Measurements from ENCODE around the gene IPO4. TPM values are rescaled to one million over a fixed set of nuclear protein-coding genes. Genes with fewer than 3 reads are reported as not detected.

IPO4 gene
- total and polyA plus RNA-seq, 2 of the 8 experiments (the other 6 are each of a cell fraction or from before 2014, with no cell fraction given), result 55.5 to 108 TPM

DNA sequence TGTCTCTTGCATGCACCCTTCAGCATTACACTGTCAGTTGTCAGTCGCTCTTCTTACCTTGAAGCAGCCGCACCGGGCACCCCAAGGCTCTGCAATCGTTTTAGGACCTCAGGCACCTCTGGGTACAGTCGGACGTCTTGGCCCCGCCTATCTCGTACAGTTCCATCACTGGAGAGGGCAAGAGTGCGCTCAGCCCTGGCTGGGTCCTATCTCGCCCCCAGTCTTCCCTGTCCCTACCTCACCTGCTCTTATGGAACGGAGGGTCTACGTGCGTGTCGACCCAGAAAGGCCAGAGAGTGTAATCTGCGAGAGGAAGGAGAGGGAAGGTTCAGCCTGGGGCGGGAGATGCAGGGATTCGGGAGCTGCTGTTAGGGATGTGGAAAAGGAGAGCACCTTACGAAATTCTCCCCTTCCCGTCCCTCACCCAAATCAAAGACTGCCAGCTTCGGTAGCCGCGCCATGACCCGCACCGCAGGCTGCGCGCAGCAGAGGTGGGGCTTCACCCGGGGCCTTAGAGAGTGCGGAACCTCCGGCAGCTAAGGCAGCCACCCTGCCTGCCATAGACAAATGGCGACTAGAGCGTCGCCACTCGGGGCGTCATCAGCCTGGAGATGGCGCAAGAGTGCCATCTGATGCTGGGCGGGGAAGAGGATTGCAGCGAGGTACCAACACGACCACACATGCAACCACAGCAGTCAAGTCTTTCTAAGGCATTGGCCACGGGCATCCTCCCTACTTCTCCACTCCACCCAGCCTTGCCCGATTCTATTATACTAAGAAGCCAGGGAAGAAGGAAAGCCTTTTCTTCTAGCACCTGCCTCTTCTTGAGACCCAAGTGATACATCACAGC is 27.1 kb upstream of the IPO4 start, which contains the start of gene MDP1 (continued):
- TF ChIP-seq ASH2L (IDR thresholded peaks at IDR 0.05; ENCODE audit: low read length), result peak; percentile 81
- peak; percentile 56 for TF ChIP-seq KDM4A (IDR thresholded peaks at IDR 0.05; ENCODE audit: low read depth, low read length, severe bottlenecking)
- TF ChIP-seq BACH1 (IDR thresholded peaks at IDR 0.05; ENCODE audit: low read length), result no peak
- peak; percentile 94 for TF ChIP-seq TAF1 (IDR thresholded peaks at IDR 0.05; ENCODE audit: low read depth, low read length)
- TF ChIP-seq EGR1 (IDR thresholded peaks at IDR 0.05; ENCODE audit: borderline replicate concordance, low read depth, low read length), result peak; percentile 56; the same call in 1 of the 2 replicates
- TF ChIP-seq SP4 (IDR thresholded peaks at IDR 0.05; ENCODE audit: low read length), result no peak
- TF ChIP-seq SIN3A (conservative IDR thresholded peaks at IDR 0.05 in 1 of 2, IDR thresholded peaks at IDR 0.05 in 1 of 2; ENCODE audit: low read depth in 1 of 2, low read length in 2 of 2), result peak; percentile 59 to 83; a peak in 2 of 4 replicates
- TF ChIP-seq FOSL1 (IDR thresholded peaks at IDR 0.05; ENCODE audit: insufficient read depth, low read depth, low read length), result no peak
- TF ChIP-seq, protein P1, sequence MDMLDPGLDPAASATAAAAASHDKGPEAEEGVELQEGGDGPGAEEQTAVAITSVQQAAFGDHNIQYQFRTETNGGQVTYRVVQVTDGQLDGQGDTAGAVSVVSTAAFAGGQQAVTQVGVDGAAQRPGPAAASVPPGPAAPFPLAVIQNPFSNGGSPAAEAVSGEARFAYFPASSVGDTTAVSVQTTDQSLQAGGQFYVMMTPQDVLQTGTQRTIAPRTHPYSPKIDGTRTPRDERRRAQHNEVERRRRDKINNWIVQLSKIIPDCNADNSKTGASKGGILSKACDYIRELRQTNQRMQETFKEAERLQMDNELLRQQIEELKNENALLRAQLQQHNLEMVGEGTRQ (IDR thresholded peaks at IDR 0.05; ENCODE audit: low read length), result no peak; the same call in 1 of the 2 replicates
- TF ChIP-seq TCF12 (IDR thresholded peaks at IDR 0.05; ENCODE audit: low read depth, low read length), result no peak
- peak; percentile 65 to 73 for TF ChIP-seq RAD21 (IDR thresholded peaks at IDR 0.05 in 1 of 2, conservative IDR thresholded peaks at IDR 0.05 in 1 of 2; ENCODE audit: low read depth in 2 of 2, low read length in 2 of 2)
- TF ChIP-seq, protein P2, sequence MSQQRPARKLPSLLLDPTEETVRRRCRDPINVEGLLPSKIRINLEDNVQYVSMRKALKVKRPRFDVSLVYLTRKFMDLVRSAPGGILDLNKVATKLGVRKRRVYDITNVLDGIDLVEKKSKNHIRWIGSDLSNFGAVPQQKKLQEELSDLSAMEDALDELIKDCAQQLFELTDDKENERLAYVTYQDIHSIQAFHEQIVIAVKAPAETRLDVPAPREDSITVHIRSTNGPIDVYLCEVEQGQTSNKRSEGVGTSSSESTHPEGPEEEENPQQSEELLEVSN (IDR thresholded peaks at IDR 0.05), result no peak
- peak; percentile 97 for TF ChIP-seq CEBPB (IDR thresholded peaks at IDR 0.05; ENCODE audit: low read depth, low read length)
- 0 out of 4 replicates have a peak, but pooled peaks of 1 of the 2 experiments have one; percentile 49 for TF ChIP-seq HDAC2 (IDR thresholded peaks at IDR 0.05; ENCODE audit: borderline replicate concordance in 1 of 2, low read depth in 2 of 2, low read length in 2 of 2)
- TF ChIP-seq CTBP2 (IDR thresholded peaks at IDR 0.05; ENCODE audit: borderline replicate concordance, insufficient read depth, insufficient read length, low read length), result no peak
- no peak for TF ChIP-seq GABPA (IDR thresholded peaks at IDR 0.05; ENCODE audit: borderline replicate concordance, insufficient read depth, low read length)
- no peak for TF ChIP-seq CBX8 (IDR thresholded peaks at IDR 0.05; ENCODE audit: borderline replicate concordance, low read depth, low read length)
- TF ChIP-seq EP300 (IDR thresholded peaks at IDR 0.05; ENCODE audit: borderline replicate concordance in 1 of 2, low read depth in 2 of 2, low read length in 2 of 2), result no peak
- TF ChIP-seq PHF8 (conservative IDR thresholded peaks at IDR 0.05; ENCODE audit: low read depth, low read length), result peak; percentile 84
- no peak for TF ChIP-seq EZH2 (IDR thresholded peaks at IDR 0.05; ENCODE audit: low read depth, low read length, severe bottlenecking)

All from H1 (cell line).